ENCODE data around the gene ZP3. TPM values are rescaled to one million over a fixed set of nuclear protein-coding genes. Genes with fewer than 3 reads are reported as not detected.
"Not testable (repeated sequence)": the region's sequence is repeated elsewhere in the genome, so short reads cannot be mapped to it uniquely, and the experiment has no call there.

ZP3 gene
- total RNA-seq, 1 experiment from 2014 or later, result 5.4 TPM

GRCh38 chr7:76437873-76438272, 13.1 kb downstream of the ZP3 start:
- BruUV-seq (replicated peaks); H3K27me3 Mint-ChIP-seq (ENCODE audit: unreplicated experiment); H3K9me3 Mint-ChIP-seq (ENCODE audit: low read depth, unreplicated experiment); intact Hi-C loops (cut with micrococcal nuclease; ENCODE audit: unreplicated experiment); H3K4me1 Mint-ChIP-seq (ENCODE audit: low read depth, unreplicated experiment); H3K36me3 Mint-ChIP-seq (ENCODE audit: insufficient read depth, unreplicated experiment); H3K4me3 Mint-ChIP-seq (ENCODE audit: low read depth, unreplicated experiment): not testable (repeated sequence)
- CTCF ChIA-PET, result interaction anchor here (0.7 kb wide), 1 partner anchor 15 kb away, joined by 5 read pairs; no protein-coding TSS in a partner anchor
- peak; percentile 78 for DNase-seq
- TF ChIP-seq CTCF (IDR thresholded peaks at IDR 0.05; ENCODE audit: unreplicated experiment), result peak; percentile 26
- peak overlapping the region; percentile 70 for H3K27ac Mint-ChIP-seq (ENCODE audit: unreplicated experiment)

GRCh38 chr7:76439120-76439888, 14.6 kb downstream of the ZP3 start:
- H3K27ac Mint-ChIP-seq (ENCODE audit: unreplicated experiment); H3K27me3 Mint-ChIP-seq (ENCODE audit: unreplicated experiment); H3K36me3 Mint-ChIP-seq (ENCODE audit: insufficient read depth, unreplicated experiment); BruUV-seq (replicated peaks); H3K4me1 Mint-ChIP-seq (ENCODE audit: low read depth, unreplicated experiment); DNase-seq; H3K9me3 Mint-ChIP-seq (ENCODE audit: low read depth, unreplicated experiment); intact Hi-C loops (cut with micrococcal nuclease; ENCODE audit: unreplicated experiment); H3K4me3 Mint-ChIP-seq (ENCODE audit: low read depth, unreplicated experiment): not testable (repeated sequence)
- CTCF ChIA-PET, result interaction anchor here (0.5 to 0.6 kb wide), 2 partner anchors 18 to 82 kb away, joined by 4 to 5 read pairs; no protein-coding TSS in a partner anchor

- H3K4me1 Mint-ChIP-seq (ENCODE audit: low read depth, unreplicated experiment); BruUV-seq (replicated peaks); H3K36me3 Mint-ChIP-seq (ENCODE audit: insufficient read depth, unreplicated experiment); CTCF ChIA-PET; H3K9me3 Mint-ChIP-seq (ENCODE audit: low read depth, unreplicated experiment); H3K27me3 Mint-ChIP-seq (ENCODE audit: unreplicated experiment); intact Hi-C loops (cut with micrococcal nuclease; ENCODE audit: unreplicated experiment); H3K4me3 Mint-ChIP-seq (ENCODE audit: low read depth, unreplicated experiment); DNase-seq; H3K27ac Mint-ChIP-seq (ENCODE audit: unreplicated experiment): not testable (repeated sequence)
These were observed 15.7 kb downstream of the ZP3 start for GRCh38 chr7:76440404-76440803.

GRCh38 chr7:76441792-76442191, 17.0 kb downstream of the ZP3 start:
- H3K4me1 Mint-ChIP-seq (ENCODE audit: low read depth, unreplicated experiment); H3K4me3 Mint-ChIP-seq (ENCODE audit: low read depth, unreplicated experiment); H3K9me3 Mint-ChIP-seq (ENCODE audit: low read depth, unreplicated experiment); H3K27me3 Mint-ChIP-seq (ENCODE audit: unreplicated experiment); intact Hi-C loops (cut with micrococcal nuclease; ENCODE audit: unreplicated experiment); H3K27ac Mint-ChIP-seq (ENCODE audit: unreplicated experiment); BruUV-seq (replicated peaks); H3K36me3 Mint-ChIP-seq (ENCODE audit: insufficient read depth, unreplicated experiment); CTCF ChIA-PET; DNase-seq: not testable (repeated sequence)

- BruUV-seq (replicated peaks); H3K9me3 Mint-ChIP-seq (ENCODE audit: low read depth, unreplicated experiment); H3K4me3 Mint-ChIP-seq (ENCODE audit: low read depth, unreplicated experiment); H3K27me3 Mint-ChIP-seq (ENCODE audit: unreplicated experiment); H3K4me1 Mint-ChIP-seq (ENCODE audit: low read depth, unreplicated experiment); H3K27ac Mint-ChIP-seq (ENCODE audit: unreplicated experiment); CTCF ChIA-PET; intact Hi-C loops (cut with micrococcal nuclease; ENCODE audit: unreplicated experiment); H3K36me3 Mint-ChIP-seq (ENCODE audit: insufficient read depth, unreplicated experiment); DNase-seq: not testable (repeated sequence)
These were observed 18.1 kb downstream of the ZP3 start for GRCh38 chr7:76442664-76443446.

GRCh38 chr7:76443846-76444245, 19.1 kb downstream of the ZP3 start:
- intact Hi-C loops (cut with micrococcal nuclease; ENCODE audit: unreplicated experiment); H3K36me3 Mint-ChIP-seq (ENCODE audit: insufficient read depth, unreplicated experiment); DNase-seq; CTCF ChIA-PET; BruUV-seq (replicated peaks); H3K4me1 Mint-ChIP-seq (ENCODE audit: low read depth, unreplicated experiment); H3K27me3 Mint-ChIP-seq (ENCODE audit: unreplicated experiment); H3K9me3 Mint-ChIP-seq (ENCODE audit: low read depth, unreplicated experiment); H3K27ac Mint-ChIP-seq (ENCODE audit: unreplicated experiment); H3K4me3 Mint-ChIP-seq (ENCODE audit: low read depth, unreplicated experiment): not testable (repeated sequence)

GRCh38 chr7:76445577-76446008, 20.8 kb downstream of the ZP3 start:
- H3K36me3 Mint-ChIP-seq (ENCODE audit: insufficient read depth, unreplicated experiment); H3K27ac Mint-ChIP-seq (ENCODE audit: unreplicated experiment): not testable (repeated sequence)

GRCh38 chr7:76457017-76457416, 32.3 kb downstream of the ZP3 start:
- BruUV-seq (replicated peaks); CTCF ChIA-PET; intact Hi-C loops (cut with micrococcal nuclease; ENCODE audit: unreplicated experiment); H3K27ac Mint-ChIP-seq (ENCODE audit: unreplicated experiment); H3K4me1 Mint-ChIP-seq (ENCODE audit: low read depth, unreplicated experiment); DNase-seq; H3K4me3 Mint-ChIP-seq (ENCODE audit: low read depth, unreplicated experiment); H3K9me3 Mint-ChIP-seq (ENCODE audit: low read depth, unreplicated experiment); H3K27me3 Mint-ChIP-seq (ENCODE audit: unreplicated experiment); H3K36me3 Mint-ChIP-seq (ENCODE audit: insufficient read depth, unreplicated experiment): not testable (repeated sequence)

More at GRCh38 chr7:76445577-76446008, 20.8 kb downstream of the ZP3 start:
- H3K4me3 Mint-ChIP-seq (ENCODE audit: low read depth, unreplicated experiment); H3K4me1 Mint-ChIP-seq (ENCODE audit: low read depth, unreplicated experiment); BruUV-seq (replicated peaks); intact Hi-C loops (cut with micrococcal nuclease; ENCODE audit: unreplicated experiment); H3K9me3 Mint-ChIP-seq (ENCODE audit: low read depth, unreplicated experiment); H3K27me3 Mint-ChIP-seq (ENCODE audit: unreplicated experiment); CTCF ChIA-PET: not testable (repeated sequence)
- peak; percentile 34 for DNase-seq

- H3K4me1 Mint-ChIP-seq (ENCODE audit: low read depth, unreplicated experiment); H3K27ac Mint-ChIP-seq (ENCODE audit: unreplicated experiment); H3K27me3 Mint-ChIP-seq (ENCODE audit: unreplicated experiment); BruUV-seq (replicated peaks); intact Hi-C loops (cut with micrococcal nuclease; ENCODE audit: unreplicated experiment); H3K9me3 Mint-ChIP-seq (ENCODE audit: low read depth, unreplicated experiment); CTCF ChIA-PET; H3K4me3 Mint-ChIP-seq (ENCODE audit: low read depth, unreplicated experiment); H3K36me3 Mint-ChIP-seq (ENCODE audit: insufficient read depth, unreplicated experiment): not testable (repeated sequence)
- DNase-seq, result peak; percentile 69
These were observed 33.8 kb downstream of the ZP3 start for GRCh38 chr7:76458504-76458903.

All from Calu3 (cell line).